ENCODE data around the gene ARHGAP30.
"Not testable (repeated sequence)": the region's sequence is repeated elsewhere in the genome, so short reads cannot be mapped to it uniquely, and the experiment has no call there.

The ARHGAP30 gene

GRCh38 chr1:161070761-161071160 is 1.1 kb upstream of the ARHGAP30 start:
- DNase-seq = no peak

GRCh38 chr1:161069241-161069640 is 450 bp downstream of the ARHGAP30 start:
- peak in 1 of 5 donors; percentile 43 for DNase-seq

GRCh38 chr1:161068306-161069234 is 1.1 kb downstream of the ARHGAP30 start:
- peak; percentile 66 to 90 (median 73) for DNase-seq

GRCh38 chr1:161066694-161067093 is 3.0 kb downstream of the ARHGAP30 start:
- DNase-seq = peak in 1 of 5 donors; percentile 49

GRCh38 chr1:161065681-161066080 is 4.0 kb downstream of the ARHGAP30 start:
- DNase-seq = not testable (repeated sequence)

GRCh38 chr1:161063936-161064335 is 5.8 kb downstream of the ARHGAP30 start:
- DNase-seq = not testable (repeated sequence)

- DNase-seq = no peak
Measured at GRCh38 chr1:161061419-161061818, 8.3 kb downstream of the ARHGAP30 start.

- no peak for DNase-seq
Measured at GRCh38 chr1:161059293-161059692, 10.4 kb downstream of the ARHGAP30 start.

GRCh38 chr1:161054805-161055204 is 14.9 kb downstream of the ARHGAP30 start:
- DNase-seq = no peak

GRCh38 chr1:161054232-161054631 is 15.5 kb downstream of the ARHGAP30 start:
- no peak for DNase-seq

GRCh38 chr1:161052899-161053298 is 16.8 kb downstream of the ARHGAP30 start:
- no peak for DNase-seq

- no peak for DNase-seq
Measured at GRCh38 chr1:161051219-161051618, 18.5 kb downstream of the ARHGAP30 start.

GRCh38 chr1:161048949-161049722 is 20.6 kb downstream of the ARHGAP30 start:
- DNase-seq = no peak

- DNase-seq = no peak
Measured at GRCh38 chr1:161047436-161048420, 22.0 kb downstream of the ARHGAP30 start.

- no peak for DNase-seq
Measured at GRCh38 chr1:161046605-161047228, 23.0 kb downstream of the ARHGAP30 start.

- peak; percentile 83 to 96 (median 86) for DNase-seq
Measured at GRCh38 chr1:161045736-161046604, 23.7 kb downstream of the ARHGAP30 start, which contains the start of gene USF1. Gene USF1 (minus strand): TSS chr1:161045977. CDS start chr1:161043275, 2,702 bp downstream.

- peak; percentile 19 to 68 (median 50) for DNase-seq
Measured at GRCh38 chr1:161044908-161045735, 24.6 kb downstream of the ARHGAP30 start.

GRCh38 chr1:161044535-161044907 is 25.2 kb downstream of the ARHGAP30 start:
- DNase-seq = no peak

GRCh38 chr1:161039546-161039945 is 30.1 kb downstream of the ARHGAP30 start:
- DNase-seq = no peak

GRCh38 chr1:161039154-161039545 is 30.5 kb downstream of the ARHGAP30 start:
- no peak for DNase-seq
